ENCODE data around the gene CHAC1.

The CHAC1 gene

GRCh38 chr15:40918799-40919392 lies 34.4 kb upstream of the CHAC1 start:
- Histone ChIP-seq H3K27me3 (ENCODE audit: insufficient read depth, low read depth) (no peaks in the 10 kb centered on the region), H3K4me2 (no peak overlapping the region), H2AFZ (ENCODE audit: low read depth) (no peak overlapping the region), H3K9ac (no peak overlapping the region), H4K20me1 (ENCODE audit: insufficient read depth) (no peaks in the 10 kb centered on the region), H3K4me1 (ENCODE audit: low read depth, poor library complexity, severe bottlenecking) (no peaks in the 10 kb centered on the region), H3K36me3 (ENCODE audit: insufficient read depth) (no peaks in the 10 kb centered on the region), H3K27ac (no peak overlapping the region), H3K4me3 (IDR thresholded peaks at IDR 0.05; ENCODE audit: insufficient read depth, low read depth, low read length) (no peak overlapping the region), H3K79me2 (ENCODE audit: insufficient read depth, low read depth) (no peaks in the 10 kb centered on the region)
- TF ChIP-seq, protein P1, sequence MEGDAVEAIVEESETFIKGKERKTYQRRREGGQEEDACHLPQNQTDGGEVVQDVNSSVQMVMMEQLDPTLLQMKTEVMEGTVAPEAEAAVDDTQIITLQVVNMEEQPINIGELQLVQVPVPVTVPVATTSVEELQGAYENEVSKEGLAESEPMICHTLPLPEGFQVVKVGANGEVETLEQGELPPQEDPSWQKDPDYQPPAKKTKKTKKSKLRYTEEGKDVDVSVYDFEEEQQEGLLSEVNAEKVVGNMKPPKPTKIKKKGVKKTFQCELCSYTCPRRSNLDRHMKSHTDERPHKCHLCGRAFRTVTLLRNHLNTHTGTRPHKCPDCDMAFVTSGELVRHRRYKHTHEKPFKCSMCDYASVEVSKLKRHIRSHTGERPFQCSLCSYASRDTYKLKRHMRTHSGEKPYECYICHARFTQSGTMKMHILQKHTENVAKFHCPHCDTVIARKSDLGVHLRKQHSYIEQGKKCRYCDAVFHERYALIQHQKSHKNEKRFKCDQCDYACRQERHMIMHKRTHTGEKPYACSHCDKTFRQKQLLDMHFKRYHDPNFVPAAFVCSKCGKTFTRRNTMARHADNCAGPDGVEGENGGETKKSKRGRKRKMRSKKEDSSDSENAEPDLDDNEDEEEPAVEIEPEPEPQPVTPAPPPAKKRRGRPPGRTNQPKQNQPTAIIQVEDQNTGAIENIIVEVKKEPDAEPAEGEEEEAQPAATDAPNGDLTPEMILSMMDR (conservative IDR thresholded peaks at IDR 0.05; ENCODE audit: low read depth, low read length) = no peak

DNA sequence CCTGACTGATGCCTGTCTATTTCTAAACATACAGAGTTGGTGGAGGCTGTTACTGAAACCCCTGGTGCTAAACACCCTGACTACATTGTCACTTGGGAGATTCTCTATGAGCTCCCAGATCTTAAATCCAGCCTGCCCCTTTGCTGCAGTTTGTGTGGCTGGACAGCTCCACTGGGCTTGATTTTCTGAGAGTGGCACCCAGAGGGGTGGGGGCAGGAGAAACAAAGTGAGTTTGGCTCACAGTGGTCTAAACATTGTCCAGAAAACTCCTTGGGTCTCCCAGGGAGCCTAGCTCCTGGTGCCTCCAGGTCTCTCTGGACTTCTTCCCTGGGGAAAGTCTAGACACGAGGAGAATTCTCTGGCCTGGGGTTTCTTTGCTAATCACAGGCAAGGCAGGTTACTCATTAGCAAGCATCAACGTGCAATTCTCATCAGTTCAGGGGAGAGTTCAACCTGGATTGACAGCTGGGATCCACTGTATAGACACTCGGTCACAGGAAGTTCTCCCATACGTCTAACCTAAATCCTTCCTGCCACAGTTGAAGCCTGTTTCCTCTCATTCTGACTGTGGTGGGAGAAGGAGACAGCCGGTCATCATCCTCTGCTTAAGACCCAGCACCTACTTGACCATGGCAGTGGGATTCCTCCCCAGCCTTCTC lies 31.2 kb upstream of the CHAC1 start:
- H3K9ac ChIP-seq = no peak overlapping the region

GRCh38 chr15:40922608-40923005 lies 30.7 kb upstream of the CHAC1 start:
- Histone ChIP-seq H3K4me2 (no peak overlapping the region), H3K9ac (no peak overlapping the region), H3K79me2 (ENCODE audit: insufficient read depth, low read depth) (no peaks in the 10 kb centered on the region), H4K20me1 (ENCODE audit: insufficient read depth) (no peaks in the 10 kb centered on the region), H3K27me3 (ENCODE audit: insufficient read depth, low read depth) (0 out of 2 replicates have a peak, but pooled peaks cover 5% of the 10 kb centered on the region), H3K4me1 (ENCODE audit: low read depth, poor library complexity, severe bottlenecking) (no peaks in the 10 kb centered on the region), H3K4me3 (IDR thresholded peaks at IDR 0.05; ENCODE audit: insufficient read depth, low read depth, low read length) (no peak overlapping the region), H3K36me3 (ENCODE audit: insufficient read depth) (no peaks in the 10 kb centered on the region), H2AFZ (ENCODE audit: low read depth) (no peak overlapping the region), H3K27ac (no peak overlapping the region)
- TF ChIP-seq, protein P1 (conservative IDR thresholded peaks at IDR 0.05; ENCODE audit: low read depth, low read length) = no peak

More for the DNA sequence above, 31.2 kb upstream of the CHAC1 start:
- Histone ChIP-seq H3K27me3 (ENCODE audit: insufficient read depth, low read depth) (0 out of 2 replicates have a peak, but pooled peaks cover 2% of the 10 kb centered on the region), H2AFZ (ENCODE audit: low read depth) (no peak overlapping the region), H3K79me2 (ENCODE audit: insufficient read depth, low read depth) (no peaks in the 10 kb centered on the region), H3K4me1 (ENCODE audit: low read depth, poor library complexity, severe bottlenecking) (no peaks in the 10 kb centered on the region), H3K27ac (no peak overlapping the region), H3K4me3 (IDR thresholded peaks at IDR 0.05; ENCODE audit: insufficient read depth, low read depth, low read length) (no peak overlapping the region), H3K4me2 (no peak overlapping the region), H3K36me3 (ENCODE audit: insufficient read depth) (no peaks in the 10 kb centered on the region), H4K20me1 (ENCODE audit: insufficient read depth) (no peaks in the 10 kb centered on the region)
- TF ChIP-seq, protein P1 (conservative IDR thresholded peaks at IDR 0.05; ENCODE audit: low read depth, low read length) = no peak

GRCh38 chr15:40923551-40923950 lies 29.7 kb upstream of the CHAC1 start:
- Histone ChIP-seq H2AFZ (ENCODE audit: low read depth) (no peak overlapping the region), H3K27me3 (ENCODE audit: insufficient read depth, low read depth) (0 out of 2 replicates have a peak, but pooled peaks cover 5% of the 10 kb centered on the region), H4K20me1 (ENCODE audit: insufficient read depth) (no peaks in the 10 kb centered on the region), H3K36me3 (ENCODE audit: insufficient read depth) (no peaks in the 10 kb centered on the region), H3K4me2 (no peak overlapping the region), H3K4me3 (IDR thresholded peaks at IDR 0.05; ENCODE audit: insufficient read depth, low read depth, low read length) (no peak overlapping the region), H3K4me1 (ENCODE audit: low read depth, poor library complexity, severe bottlenecking) (no peaks in the 10 kb centered on the region), H3K9ac (no peak overlapping the region), H3K79me2 (ENCODE audit: insufficient read depth, low read depth) (no peaks in the 10 kb centered on the region), H3K27ac (no peak overlapping the region)
- TF ChIP-seq, protein P1 (conservative IDR thresholded peaks at IDR 0.05; ENCODE audit: low read depth, low read length) = no peak

Measured in KMS-11 (cell line).